ENCODE data around the gene KLHL14.

- TF ChIP-seq CTCF (conservative IDR thresholded peaks at IDR 0.05; ENCODE audit: low read depth in 2 of 2) = no peak
- no peak for TF ChIP-seq EZH2 (IDR thresholded peaks at IDR 0.05; ENCODE audit: low read depth, unreplicated experiment)
- TF ChIP-seq POLR2AphosphoS5 (IDR thresholded peaks at IDR 0.05; ENCODE audit: low read depth) = no peak
- no peak for TF ChIP-seq EZH2phosphoT487 (IDR thresholded peaks at IDR 0.05; ENCODE audit: unreplicated experiment)
- TF ChIP-seq NANOG (IDR thresholded peaks at IDR 0.05; ENCODE audit: borderline replicate concordance) = no peak
- TF ChIP-seq CREB1 (CRISPR knock-in tag; IDR thresholded peaks at IDR 0.05; ENCODE audit: low read depth) = no peak
- TF ChIP-seq JUNB (IDR thresholded peaks at IDR 0.05; ENCODE audit: unreplicated experiment) = no peak
- no peak for TF ChIP-seq REST (IDR thresholded peaks at IDR 0.05; ENCODE audit: unreplicated experiment)
- no peak for TF ChIP-seq ZNF331 (CRISPR knock-in tag; IDR thresholded peaks at IDR 0.05; ENCODE audit: low read depth)
- no peak for TF ChIP-seq ZNF114 (CRISPR knock-in tag; IDR thresholded peaks at IDR 0.05)
- TF ChIP-seq ETS1 (IDR thresholded peaks at IDR 0.05) = no peak
- no peak for TF ChIP-seq STAT1 (IDR thresholded peaks at IDR 0.05; ENCODE audit: unreplicated experiment)
Observed at GRCh38 chr18:32695534-32695933, 77.3 kb downstream of the KLHL14 start.

Data from GM23338 (cell line).